H54 (cell line): ENCODE measurements around the gene KIAA0513.

ENCODE experiments used
- DNase-seq: peaks from one replicate; pipeline ENCODE4 v3.0.0; 2011; ENCODE audit warnings: low spot score, mixed read lengths; ENCODE audit not compliant: insufficient read length
- FAIRE-seq: peaks from 3 replicates; lab custom pipeline; 2011; peaks lifted over from hg19 to GRCh38; lab: Jason Lieb, UNC
- POLR2A ChIP-seq: IDR thresholded peaks from 2 replicates; pipeline ENCODE4 v1.6.1; 2011; ENCODE audit warnings: low read depth, mild to moderate bottlenecking, low read length

Gene KIAA0513

GRCh38 chr16:85094176-85094805 lies 66.7 kb downstream of the KIAA0513 start:
- no peak for FAIRE-seq
- TF ChIP-seq POLR2A: no peak
- DNase-seq: no peak

GRCh38 chr16:85094812-85095211 lies 67.2 kb downstream of the KIAA0513 start:
- FAIRE-seq: no peak
- no peak for DNase-seq
- TF ChIP-seq POLR2A: no peak

GRCh38 chr16:85096921-85097320 lies 69.3 kb downstream of the KIAA0513 start:
- no peak for FAIRE-seq
- TF ChIP-seq POLR2A: no peak
- DNase-seq: no peak

GRCh38 chr16:85098565-85098964 lies 71.0 kb downstream of the KIAA0513 start:
- DNase-seq (no peak), FAIRE-seq (no peak)
- no peak for TF ChIP-seq POLR2A

- TF ChIP-seq POLR2A: no peak
- no peak for FAIRE-seq
These were observed 72.7 kb downstream of the KIAA0513 start for GRCh38 chr16:85100265-85100664.

GRCh38 chr16:85101956-85102630 lies 74.5 kb downstream of the KIAA0513 start:
- TF ChIP-seq POLR2A: no peak
- no peak for DNase-seq
- no peak for FAIRE-seq

More at GRCh38 chr16:85100265-85100664, 72.7 kb downstream of the KIAA0513 start:
- DNase-seq: no peak

GRCh38 chr16:85103114-85104079 lies 75.8 kb downstream of the KIAA0513 start:
- DNase-seq (no peak), FAIRE-seq (no peak)

GRCh38 chr16:85104147-85104546 lies 76.6 kb downstream of the KIAA0513 start:
- FAIRE-seq (no peak), DNase-seq (no peak)
- TF ChIP-seq POLR2A: no peak

More at GRCh38 chr16:85103114-85104079, 75.8 kb downstream of the KIAA0513 start:
- TF ChIP-seq POLR2A: no peak

GRCh38 chr16:85104821-85105391 lies 77.3 kb downstream of the KIAA0513 start:
- DNase-seq: no peak
- FAIRE-seq: no peak

GRCh38 chr16:85105475-85105874 lies 77.9 kb downstream of the KIAA0513 start:
- no peak for TF ChIP-seq POLR2A
- DNase-seq (no peak), FAIRE-seq (no peak)

More at GRCh38 chr16:85104821-85105391, 77.3 kb downstream of the KIAA0513 start:
- no peak for TF ChIP-seq POLR2A

- FAIRE-seq: no peak
- no peak for TF ChIP-seq POLR2A
- DNase-seq: no peak
These were observed 79.5 kb downstream of the KIAA0513 start for GRCh38 chr16:85107083-85107482.

- no peak for TF ChIP-seq POLR2A
- FAIRE-seq (no peak), DNase-seq (no peak)
These were observed 79.9 kb downstream of the KIAA0513 start for GRCh38 chr16:85107532-85107931.

- TF ChIP-seq POLR2A: no peak
- FAIRE-seq (no peak), DNase-seq (no peak)
These were observed 82.5 kb downstream of the KIAA0513 start for GRCh38 chr16:85110105-85110504.

- no peak for DNase-seq
- TF ChIP-seq POLR2A: no peak
- no peak for FAIRE-seq
These were observed 83.6 kb downstream of the KIAA0513 start for GRCh38 chr16:85111184-85111583.
